Gastrocnemius medialis (tissue), 4 donors: ENCODE measurements around the gene HPCAL4. TPM values are rescaled to one million over a fixed set of nuclear protein-coding genes. Genes with fewer than 3 reads are reported as not detected.

Experiments
- ATAC-seq, 2 donors: fragments of 150-250 bp; one replicate each; pipeline ENCODE4 v1.9.1; 2016
- DNase-seq, 2 donors: peaks; one replicate each; pipeline ENCODE4 v3.0.0-alpha.2; 2019
- H3K27ac ChIP-seq, 4 donors: fragments of 200-600 bp; sonication (generic); 1 replicate in 1 of 4; 2 replicates in 3 of 4; pipeline ENCODE4 v1.5.1; 2016 to 2018; ENCODE audit warnings: mild to moderate bottlenecking in 2 of 4, moderate library complexity in 1 of 4
- H3K27me3 ChIP-seq, 3 donors: fragments of 200-600 bp; sonication (generic) in 2 of 3; 1 replicate in 1 of 3; 2 replicates in 2 of 3; pipeline versions ENCODE4 v1.5.1 to v1.6.0; 2016 to 2019; ENCODE audit warnings: mild to moderate bottlenecking in 1 of 3, moderate library complexity in 1 of 3
- H3K36me3 ChIP-seq, 2 donors: fragments of 200-600 bp; sonication (generic) in 1 of 2; one replicate each; pipeline ENCODE4 v1.5.1; 2017 to 2018
- H3K4me1 ChIP-seq, 2 donors: fragments of 200-600 bp; sonication (generic) in 1 of 2; one replicate each; pipeline ENCODE4 v1.5.1; 2016 to 2017; ENCODE audit warnings: mild to moderate bottlenecking in 2 of 2
- H3K4me3 ChIP-seq, 4 donors: fragments of 200-600 bp; sonication (generic) in 3 of 4; 1 replicate in 1 of 4; 2 replicates in 3 of 4; pipeline ENCODE4 v1.5.1; 2016 to 2019; ENCODE audit warnings: mild to moderate bottlenecking in 2 of 4
- H3K9me3 ChIP-seq, 3 donors: fragments of 200-600 bp; sonication (generic) in 2 of 3; 1 replicate in 1 of 3; 2 replicates in 2 of 3; pipeline ENCODE4 v1.5.1; 2016 to 2019
- CTCF ChIP-seq, 5 experiments: fragments of 450-650 bp in 3 of 5; fragments of 200-600 bp in 2 of 5; sonication (generic) in 2 of 5; IDR thresholded peaks in 4 of 5; conservative IDR thresholded peaks in 1 of 5; 1 replicate in 4 of 5; 2 replicates in 1 of 5; pipeline ENCODE4 v1.5.1; 2016 to 2019; ENCODE audit warnings: antibody characterized with exemption in 5 of 5, mild to moderate bottlenecking in 3 of 5, moderate library complexity in 3 of 5
- POLR2A ChIP-seq, 2 donors: fragments of 450-650 bp; IDR thresholded peaks; one replicate each; pipeline ENCODE4 v1.6.1; 2017; ENCODE audit warnings: antibody characterized with exemption in 2 of 2, mild to moderate bottlenecking in 2 of 2, moderate library complexity in 2 of 2
- in situ Hi-C, 4 donors: fragments of 200-750 bp; cut with MboI; loops; one replicate each; pipeline versions ENCODE4 v1.15.0 to v1.8.0; 2017; ENCODE audit warnings: low sequenced_read_pairs in 4 of 4
- intact Hi-C: fragments of 100-400 bp; cut with DNase I; formaldehyde crosslinking; loops from one replicate; pipeline ENCODE4 v1.15.1; 2023; ENCODE audit warnings: low total_unique reads
- total RNA-seq, 4 donors: library from RNA; depleted of rRNA; stranded (reverse); fragments of >200 nt; gene quantifications; one replicate each; pipeline versions ENCODE4 v1.1.0 to v1.2.3, GENCODE V29; 2016

HPCAL4 gene
- total RNA-seq, 4 donors from 2014 or later: 0.92 to 9.0 (median 3.2) TPM

GRCh38 chr1:39647247-39647646, 44.0 kb downstream of the HPCAL4 start:
- H3K27me3 ChIP-seq: no peaks in the 10 kb centered on the region
- no peaks in the 10 kb centered on the region for H3K9me3 ChIP-seq
- DNase-seq: no peak
- in situ Hi-C loops: no loop called here
- TF ChIP-seq POLR2A (IDR thresholded peaks at IDR 0.05): no peak
- TF ChIP-seq CTCF (IDR thresholded peaks at IDR 0.05 in 4 of 5, conservative IDR thresholded peaks at IDR 0.05 in 1 of 5): no peak
- peak overlapping the region; percentile 48 to 74 (median 66) for H3K27ac ChIP-seq
- no peak overlapping the region for H3K4me3 ChIP-seq
- H3K4me1 ChIP-seq: peaks cover 18 to 19% of the 10 kb centered on the region in 2 donors
- no peak for ATAC-seq
- H3K36me3 ChIP-seq: no peaks in the 10 kb centered on the region
- intact Hi-C loops: no loop called here

- Histone ChIP-seq H3K4me3 (no peak overlapping the region), H3K36me3 (no peaks in the 10 kb centered on the region), H3K4me1 (peaks cover 16 to 18% of the 10 kb centered on the region in 2 donors), H3K27me3 (no peaks in the 10 kb centered on the region), H3K9me3 (no peaks in the 10 kb centered on the region), H3K27ac (peak overlapping the region; percentile 48 to 74 (median 66))
- intact Hi-C loops: no loop called here
- peak; percentile 58 to 60 for DNase-seq
- ATAC-seq: peak; percentile 54 to 55
- no peak for TF ChIP-seq CTCF (IDR thresholded peaks at IDR 0.05 in 4 of 5, conservative IDR thresholded peaks at IDR 0.05 in 1 of 5)
- TF ChIP-seq POLR2A (IDR thresholded peaks at IDR 0.05): no peak
- in situ Hi-C loops: no loop called here
Observed at GRCh38 chr1:39646232-39647081, 44.8 kb downstream of the HPCAL4 start.

- Histone ChIP-seq H3K36me3 (no peaks in the 10 kb centered on the region), H3K4me3 (no peak overlapping the region), H3K27ac (peak overlapping the region in 1 of 4 donors; percentile 73), H3K9me3 (no peaks in the 10 kb centered on the region), H3K27me3 (no peaks in the 10 kb centered on the region), H3K4me1 (peaks cover 16 to 18% of the 10 kb centered on the region in 2 donors)
- no peak for ATAC-seq
- in situ Hi-C loops: no loop called here
- no peak for DNase-seq
- intact Hi-C loops: no loop called here
- TF ChIP-seq POLR2A (IDR thresholded peaks at IDR 0.05): no peak
- TF ChIP-seq CTCF (IDR thresholded peaks at IDR 0.05 in 4 of 5, conservative IDR thresholded peaks at IDR 0.05 in 1 of 5): no peak
Observed at GRCh38 chr1:39645411-39646043, 45.7 kb downstream of the HPCAL4 start.

- TF ChIP-seq CTCF (IDR thresholded peaks at IDR 0.05 in 4 of 5, conservative IDR thresholded peaks at IDR 0.05 in 1 of 5) (no peak), POLR2A (IDR thresholded peaks at IDR 0.05) (no peak)
- intact Hi-C loops: no loop called here
- no peaks in the 10 kb centered on the region for H3K36me3 ChIP-seq
- H3K4me3 ChIP-seq: no peak overlapping the region
- H3K4me1 ChIP-seq: peaks cover 16 to 18% of the 10 kb centered on the region in 2 donors
- no peaks in the 10 kb centered on the region for H3K9me3 ChIP-seq
- DNase-seq (no peak), ATAC-seq (no peak)
- peaks cover 0 to 6% (median 2%) of the 10 kb centered on the region in 3 donors for H3K27me3 ChIP-seq
- in situ Hi-C loops: no loop called here
- H3K27ac ChIP-seq: no peak overlapping the region
Observed at GRCh38 chr1:39643705-39644104, 47.5 kb downstream of the HPCAL4 start.
